ENCODE results near the gene UBXN1. TPM values are rescaled to one million over a fixed set of nuclear protein-coding genes. Genes with fewer than 3 reads are reported as not detected.

The UBXN1 gene
- total RNA-seq, 1 experiment from 2014 or later = 135 TPM

DNA sequence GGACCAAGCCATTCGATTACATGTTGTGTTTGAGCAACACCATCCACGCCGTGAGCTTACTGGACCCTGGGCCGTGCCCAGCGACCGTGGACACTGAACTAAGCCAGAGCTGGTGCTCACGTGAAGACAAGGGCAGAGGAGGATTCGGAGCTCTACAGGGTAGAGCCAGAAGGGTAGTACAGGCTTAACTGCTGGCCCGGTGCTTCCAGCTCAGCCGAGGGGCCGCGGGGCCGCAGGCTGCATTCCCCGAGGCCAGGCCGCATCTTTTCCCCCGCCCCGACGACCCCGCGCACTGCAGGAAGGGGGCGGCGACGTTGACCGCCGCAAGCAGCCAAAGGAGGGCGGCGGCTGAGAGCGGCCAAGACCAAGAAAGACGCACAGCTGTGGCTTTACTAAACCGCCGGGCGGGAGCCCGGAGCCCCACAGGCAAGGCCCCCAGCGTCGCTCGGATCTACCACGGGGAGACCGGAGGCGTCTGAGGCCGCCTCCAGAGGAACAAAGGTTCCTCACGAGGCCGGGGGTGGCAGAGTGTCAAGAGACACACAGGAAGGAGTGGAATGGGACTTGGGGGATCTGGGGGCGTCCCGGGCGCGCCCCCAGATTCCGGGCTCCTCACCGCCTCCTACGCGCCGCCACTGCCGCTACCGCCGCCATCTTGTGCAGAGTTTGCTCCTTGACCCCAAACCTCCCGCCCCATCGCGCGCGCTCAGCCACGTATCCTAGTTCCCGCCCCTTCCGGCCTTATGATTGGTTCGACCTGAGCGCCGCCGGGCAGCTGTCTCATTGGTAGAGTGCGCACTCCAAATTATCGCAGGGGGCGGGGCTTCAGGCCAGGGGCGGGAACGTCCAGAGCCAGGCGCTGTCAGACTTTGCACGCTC, 32.7 kb downstream of the UBXN1 start, which contains the start of gene GANAB (continued):
- TF ChIP-seq, protein P1, sequence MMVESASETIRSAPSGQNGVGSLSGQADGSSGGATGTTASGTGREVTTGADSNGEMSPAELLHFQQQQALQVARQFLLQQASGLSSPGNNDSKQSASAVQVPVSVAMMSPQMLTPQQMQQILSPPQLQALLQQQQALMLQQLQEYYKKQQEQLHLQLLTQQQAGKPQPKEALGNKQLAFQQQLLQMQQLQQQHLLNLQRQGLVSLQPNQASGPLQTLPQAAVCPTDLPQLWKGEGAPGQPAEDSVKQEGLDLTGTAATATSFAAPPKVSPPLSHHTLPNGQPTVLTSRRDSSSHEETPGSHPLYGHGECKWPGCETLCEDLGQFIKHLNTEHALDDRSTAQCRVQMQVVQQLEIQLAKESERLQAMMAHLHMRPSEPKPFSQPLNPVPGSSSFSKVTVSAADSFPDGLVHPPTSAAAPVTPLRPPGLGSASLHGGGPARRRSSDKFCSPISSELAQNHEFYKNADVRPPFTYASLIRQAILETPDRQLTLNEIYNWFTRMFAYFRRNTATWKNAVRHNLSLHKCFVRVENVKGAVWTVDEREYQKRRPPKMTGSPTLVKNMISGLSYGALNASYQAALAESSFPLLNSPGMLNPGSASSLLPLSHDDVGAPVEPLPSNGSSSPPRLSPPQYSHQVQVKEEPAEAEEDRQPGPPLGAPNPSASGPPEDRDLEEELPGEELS (CRISPR knock-in tag; IDR thresholded peaks at IDR 0.05) = no peak; the same call in 1 of the 2 replicates
- TF ChIP-seq TEAD4 (CRISPR knock-in tag; IDR thresholded peaks at IDR 0.05) = no peak
- no peak for TF ChIP-seq SMAD3 (CRISPR knock-in tag; IDR thresholded peaks at IDR 0.05; ENCODE audit: borderline replicate concordance)
- TF ChIP-seq, protein P2, sequence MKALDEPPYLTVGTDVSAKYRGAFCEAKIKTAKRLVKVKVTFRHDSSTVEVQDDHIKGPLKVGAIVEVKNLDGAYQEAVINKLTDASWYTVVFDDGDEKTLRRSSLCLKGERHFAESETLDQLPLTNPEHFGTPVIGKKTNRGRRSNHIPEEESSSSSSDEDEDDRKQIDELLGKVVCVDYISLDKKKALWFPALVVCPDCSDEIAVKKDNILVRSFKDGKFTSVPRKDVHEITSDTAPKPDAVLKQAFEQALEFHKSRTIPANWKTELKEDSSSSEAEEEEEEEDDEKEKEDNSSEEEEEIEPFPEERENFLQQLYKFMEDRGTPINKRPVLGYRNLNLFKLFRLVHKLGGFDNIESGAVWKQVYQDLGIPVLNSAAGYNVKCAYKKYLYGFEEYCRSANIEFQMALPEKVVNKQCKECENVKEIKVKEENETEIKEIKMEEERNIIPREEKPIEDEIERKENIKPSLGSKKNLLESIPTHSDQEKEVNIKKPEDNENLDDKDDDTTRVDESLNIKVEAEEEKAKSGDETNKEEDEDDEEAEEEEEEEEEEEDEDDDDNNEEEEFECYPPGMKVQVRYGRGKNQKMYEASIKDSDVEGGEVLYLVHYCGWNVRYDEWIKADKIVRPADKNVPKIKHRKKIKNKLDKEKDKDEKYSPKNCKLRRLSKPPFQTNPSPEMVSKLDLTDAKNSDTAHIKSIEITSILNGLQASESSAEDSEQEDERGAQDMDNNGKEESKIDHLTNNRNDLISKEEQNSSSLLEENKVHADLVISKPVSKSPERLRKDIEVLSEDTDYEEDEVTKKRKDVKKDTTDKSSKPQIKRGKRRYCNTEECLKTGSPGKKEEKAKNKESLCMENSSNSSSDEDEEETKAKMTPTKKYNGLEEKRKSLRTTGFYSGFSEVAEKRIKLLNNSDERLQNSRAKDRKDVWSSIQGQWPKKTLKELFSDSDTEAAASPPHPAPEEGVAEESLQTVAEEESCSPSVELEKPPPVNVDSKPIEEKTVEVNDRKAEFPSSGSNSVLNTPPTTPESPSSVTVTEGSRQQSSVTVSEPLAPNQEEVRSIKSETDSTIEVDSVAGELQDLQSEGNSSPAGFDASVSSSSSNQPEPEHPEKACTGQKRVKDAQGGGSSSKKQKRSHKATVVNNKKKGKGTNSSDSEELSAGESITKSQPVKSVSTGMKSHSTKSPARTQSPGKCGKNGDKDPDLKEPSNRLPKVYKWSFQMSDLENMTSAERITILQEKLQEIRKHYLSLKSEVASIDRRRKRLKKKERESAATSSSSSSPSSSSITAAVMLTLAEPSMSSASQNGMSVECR (CRISPR knock-in tag; IDR thresholded peaks at IDR 0.05; ENCODE audit: borderline replicate concordance) = peak; percentile 44; the same call in 1 of the 2 replicates
- peak; percentile 39; the same call in 1 of the 2 replicates for TF ChIP-seq FOXK1 (CRISPR knock-in tag; IDR thresholded peaks at IDR 0.05)
- TF ChIP-seq, protein P3, sequence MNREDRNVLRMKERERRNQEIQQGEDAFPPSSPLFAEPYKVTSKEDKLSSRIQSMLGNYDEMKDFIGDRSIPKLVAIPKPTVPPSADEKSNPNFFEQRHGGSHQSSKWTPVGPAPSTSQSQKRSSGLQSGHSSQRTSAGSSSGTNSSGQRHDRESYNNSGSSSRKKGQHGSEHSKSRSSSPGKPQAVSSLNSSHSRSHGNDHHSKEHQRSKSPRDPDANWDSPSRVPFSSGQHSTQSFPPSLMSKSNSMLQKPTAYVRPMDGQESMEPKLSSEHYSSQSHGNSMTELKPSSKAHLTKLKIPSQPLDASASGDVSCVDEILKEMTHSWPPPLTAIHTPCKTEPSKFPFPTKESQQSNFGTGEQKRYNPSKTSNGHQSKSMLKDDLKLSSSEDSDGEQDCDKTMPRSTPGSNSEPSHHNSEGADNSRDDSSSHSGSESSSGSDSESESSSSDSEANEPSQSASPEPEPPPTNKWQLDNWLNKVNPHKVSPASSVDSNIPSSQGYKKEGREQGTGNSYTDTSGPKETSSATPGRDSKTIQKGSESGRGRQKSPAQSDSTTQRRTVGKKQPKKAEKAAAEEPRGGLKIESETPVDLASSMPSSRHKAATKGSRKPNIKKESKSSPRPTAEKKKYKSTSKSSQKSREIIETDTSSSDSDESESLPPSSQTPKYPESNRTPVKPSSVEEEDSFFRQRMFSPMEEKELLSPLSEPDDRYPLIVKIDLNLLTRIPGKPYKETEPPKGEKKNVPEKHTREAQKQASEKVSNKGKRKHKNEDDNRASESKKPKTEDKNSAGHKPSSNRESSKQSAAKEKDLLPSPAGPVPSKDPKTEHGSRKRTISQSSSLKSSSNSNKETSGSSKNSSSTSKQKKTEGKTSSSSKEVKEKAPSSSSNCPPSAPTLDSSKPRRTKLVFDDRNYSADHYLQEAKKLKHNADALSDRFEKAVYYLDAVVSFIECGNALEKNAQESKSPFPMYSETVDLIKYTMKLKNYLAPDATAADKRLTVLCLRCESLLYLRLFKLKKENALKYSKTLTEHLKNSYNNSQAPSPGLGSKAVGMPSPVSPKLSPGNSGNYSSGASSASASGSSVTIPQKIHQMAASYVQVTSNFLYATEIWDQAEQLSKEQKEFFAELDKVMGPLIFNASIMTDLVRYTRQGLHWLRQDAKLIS (CRISPR knock-in tag; IDR thresholded peaks at IDR 0.05; ENCODE audit: borderline replicate concordance) = no peak
- 0 out of 2 replicates have a peak, but pooled peaks have one; percentile 34 for TF ChIP-seq IRF2 (CRISPR knock-in tag; IDR thresholded peaks at IDR 0.05; ENCODE audit: borderline replicate concordance, low read depth)
- TF ChIP-seq ELF4 (CRISPR knock-in tag; IDR thresholded peaks at IDR 0.05; ENCODE audit: low read depth) = 0 out of 2 replicates have a peak, but pooled peaks have one; percentile 14
- TF ChIP-seq, protein P4, sequence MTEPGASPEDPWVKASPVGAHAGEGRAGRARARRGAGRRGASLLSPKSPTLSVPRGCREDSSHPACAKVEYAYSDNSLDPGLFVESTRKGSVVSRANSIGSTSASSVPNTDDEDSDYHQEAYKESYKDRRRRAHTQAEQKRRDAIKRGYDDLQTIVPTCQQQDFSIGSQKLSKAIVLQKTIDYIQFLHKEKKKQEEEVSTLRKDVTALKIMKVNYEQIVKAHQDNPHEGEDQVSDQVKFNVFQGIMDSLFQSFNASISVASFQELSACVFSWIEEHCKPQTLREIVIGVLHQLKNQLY (CRISPR knock-in tag; IDR thresholded peaks at IDR 0.05) = no peak
- no peak for TF ChIP-seq ZNF219 (CRISPR knock-in tag; IDR thresholded peaks at IDR 0.05; ENCODE audit: borderline replicate concordance)

DNA sequence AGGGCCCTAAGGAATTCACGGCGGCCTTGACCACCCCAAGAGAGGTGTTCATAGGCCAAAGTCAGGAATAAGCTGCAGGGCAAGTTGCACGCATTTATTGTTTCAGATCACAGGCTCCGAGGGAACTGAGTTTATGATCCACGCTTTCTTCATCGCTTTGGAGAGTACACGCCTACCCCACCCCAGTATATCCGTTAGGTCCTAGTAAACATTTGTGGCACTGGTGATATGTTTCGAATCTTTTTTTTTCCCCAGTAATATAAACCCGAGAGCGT, 33.3 kb downstream of the UBXN1 start:
- H3K27me3 Mint-ChIP-seq (ENCODE audit: low read depth) = no peaks in the 10 kb centered on the region
- TF ChIP-seq, protein P3 (CRISPR knock-in tag; IDR thresholded peaks at IDR 0.05; ENCODE audit: borderline replicate concordance) = no peak
- TF ChIP-seq, protein P5, sequence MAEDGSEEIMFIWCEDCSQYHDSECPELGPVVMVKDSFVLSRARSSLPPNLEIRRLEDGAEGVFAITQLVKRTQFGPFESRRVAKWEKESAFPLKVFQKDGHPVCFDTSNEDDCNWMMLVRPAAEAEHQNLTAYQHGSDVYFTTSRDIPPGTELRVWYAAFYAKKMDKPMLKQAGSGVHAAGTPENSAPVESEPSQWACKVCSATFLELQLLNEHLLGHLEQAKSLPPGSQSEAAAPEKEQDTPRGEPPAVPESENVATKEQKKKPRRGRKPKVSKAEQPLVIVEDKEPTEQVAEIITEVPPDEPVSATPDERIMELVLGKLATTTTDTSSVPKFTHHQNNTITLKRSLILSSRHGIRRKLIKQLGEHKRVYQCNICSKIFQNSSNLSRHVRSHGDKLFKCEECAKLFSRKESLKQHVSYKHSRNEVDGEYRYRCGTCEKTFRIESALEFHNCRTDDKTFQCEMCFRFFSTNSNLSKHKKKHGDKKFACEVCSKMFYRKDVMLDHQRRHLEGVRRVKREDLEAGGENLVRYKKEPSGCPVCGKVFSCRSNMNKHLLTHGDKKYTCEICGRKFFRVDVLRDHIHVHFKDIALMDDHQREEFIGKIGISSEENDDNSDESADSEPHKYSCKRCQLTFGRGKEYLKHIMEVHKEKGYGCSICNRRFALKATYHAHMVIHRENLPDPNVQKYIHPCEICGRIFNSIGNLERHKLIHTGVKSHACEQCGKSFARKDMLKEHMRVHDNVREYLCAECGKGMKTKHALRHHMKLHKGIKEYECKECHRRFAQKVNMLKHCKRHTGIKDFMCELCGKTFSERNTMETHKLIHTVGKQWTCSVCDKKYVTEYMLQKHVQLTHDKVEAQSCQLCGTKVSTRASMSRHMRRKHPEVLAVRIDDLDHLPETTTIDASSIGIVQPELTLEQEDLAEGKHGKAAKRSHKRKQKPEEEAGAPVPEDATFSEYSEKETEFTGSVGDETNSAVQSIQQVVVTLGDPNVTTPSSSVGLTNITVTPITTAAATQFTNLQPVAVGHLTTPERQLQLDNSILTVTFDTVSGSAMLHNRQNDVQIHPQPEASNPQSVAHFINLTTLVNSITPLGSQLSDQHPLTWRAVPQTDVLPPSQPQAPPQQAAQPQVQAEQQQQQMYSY (CRISPR knock-in tag; IDR thresholded peaks at IDR 0.05) = no peak
- TF ChIP-seq NR1H2 (CRISPR knock-in tag; IDR thresholded peaks at IDR 0.05) = no peak
- no peak for TF ChIP-seq ESRRA (CRISPR knock-in tag; IDR thresholded peaks at IDR 0.05; ENCODE audit: borderline replicate concordance)

More for the DNA sequence above, 33.3 kb downstream of the UBXN1 start:
- Mint-ChIP-seq H3K27ac (peak overlapping the region; percentile 96), H3K4me3 (peak overlapping the region; percentile 99), H3K9me3 (no peaks in the 10 kb centered on the region), H3K36me3 (peaks cover 34% of the 10 kb centered on the region), H3K4me1 (peaks cover 10% of the 10 kb centered on the region)
- DNase-seq (ENCODE audit: low spot score) = no peak
- CTCF ChIA-PET = interaction anchor here (2.2 kb wide), 1 partner anchor 53 kb away, joined by 7 read pairs; the partner anchor contains the start of gene TUT1
- POLR2A ChIA-PET = interaction anchor here (1.0 to 6.3 kb wide), 6 partner anchors 20 to 242 kb away, joined by 4 to 42 read pairs (median 9); partner anchors contain the start of genes B3GAT3, C11orf98, CSKMT and HNRNPUL2
- ATAC-seq = no peak
